SU-DHL-6 (cell line): ENCODE results near the gene UBFD1.

ENCODE experiments used
- H2AFZ ChIP-seq: fragments of 200-600 bp; sonication (generic); 2 replicates; pipeline ENCODE4 v1.6.1; 2014; ENCODE audit warnings: low read depth, mild to moderate bottlenecking, moderate library complexity, mixed read lengths, antibody characterized with exemption, low read length; ENCODE audit not compliant: severe bottlenecking
- H3F3A ChIP-seq: fragments of 200-600 bp; shearing (Covaris generic); 2 replicates; pipeline ENCODE4 v1.6.0; 2016; ENCODE audit warnings: antibody characterized with exemption, mild to moderate bottlenecking; ENCODE audit not compliant: insufficient read depth
- H3K27ac ChIP-seq: fragments of 200-600 bp; sonication (generic); 2 replicates; pipeline ENCODE4 v1.5.1; 2016; ENCODE audit warnings: low read depth, mild to moderate bottlenecking, low read length, moderate library complexity, mixed read lengths
- H3K27me3 ChIP-seq: fragments of 200-600 bp; sonication (generic), shearing (Covaris generic); 2 replicates; pipeline ENCODE4 v1.6.0; 2014; ENCODE audit warnings: mild to moderate bottlenecking, low read length
- H3K36me3 ChIP-seq: fragments of 200-600 bp; sonication (generic); 2 replicates; pipeline ENCODE4 v1.6.1; 2014; ENCODE audit warnings: mild to moderate bottlenecking, low read length, mixed read lengths
- H3K4me2 ChIP-seq: fragments of 300-600, 200-600 bp; shearing (Covaris generic), sonication (generic); 2 replicates; pipeline ENCODE4 v1.6.0; 2014; ENCODE audit warnings: low read length, low read depth, mild to moderate bottlenecking; ENCODE audit not compliant: poor library complexity, severe bottlenecking
- H3K4me3 ChIP-seq: fragments of 200-600 bp; sonication (generic); 2 replicates; pipeline ENCODE4 v1.5.1; 2014; ENCODE audit warnings: antibody characterized with exemption, low read length, mild to moderate bottlenecking, mixed read lengths; ENCODE audit not compliant: insufficient read depth, poor library complexity, severe bottlenecking
- H3K79me2 ChIP-seq: fragments of 200-600 bp; sonication (generic); 2 replicates; pipeline ENCODE4 v1.6.1; 2014; ENCODE audit warnings: mild to moderate bottlenecking, low read length, moderate library complexity; ENCODE audit not compliant: insufficient read depth
- H3K9ac ChIP-seq: fragments of 200-600 bp; sonication (generic); 2 replicates; pipeline ENCODE4 v1.7.0; 2014; ENCODE audit warnings: mild to moderate bottlenecking, low read length
- H3K9me2 ChIP-seq: fragments of 200-600 bp; sonication (generic); replicated peaks from 2 replicates; pipeline ENCODE4 v1.6.1; 2014; ENCODE audit warnings: low read length; ENCODE audit not compliant: insufficient read depth
- H3K9me3 ChIP-seq: fragments of 200-600 bp; sonication (generic); 2 replicates; pipeline ENCODE4 v1.6.1; 2014; ENCODE audit warnings: low read length, mixed read lengths; ENCODE audit not compliant: insufficient read depth
- H4K20me1 ChIP-seq: fragments of 200-600 bp; sonication (generic); 2 replicates; pipeline ENCODE4 v1.6.1; 2014; ENCODE audit warnings: low read depth, mild to moderate bottlenecking, antibody characterized with exemption, low read length, moderate library complexity, mixed read lengths
- EZH2phosphoT487 ChIP-seq: fragments of 200-600 bp; sonication (generic), shearing (Covaris generic); conservative IDR thresholded peaks from 2 replicates; pipeline ENCODE4 v1.6.1; 2018; ENCODE audit warnings: mild to moderate bottlenecking, antibody characterized with exemption, low read length, moderate library complexity, mixed read lengths
- TF ChIP-seq, protein P1 (sequence below): fragments of 200-600 bp; sonication (generic); IDR thresholded peaks from one replicate; pipeline ENCODE4 v1.5.1; 2017; ENCODE audit warnings: antibody characterized with exemption, mild to moderate bottlenecking, low read length, moderate library complexity; ENCODE audit not compliant: insufficient read depth, poor library complexity, severe bottlenecking

The UBFD1 gene

DNA sequence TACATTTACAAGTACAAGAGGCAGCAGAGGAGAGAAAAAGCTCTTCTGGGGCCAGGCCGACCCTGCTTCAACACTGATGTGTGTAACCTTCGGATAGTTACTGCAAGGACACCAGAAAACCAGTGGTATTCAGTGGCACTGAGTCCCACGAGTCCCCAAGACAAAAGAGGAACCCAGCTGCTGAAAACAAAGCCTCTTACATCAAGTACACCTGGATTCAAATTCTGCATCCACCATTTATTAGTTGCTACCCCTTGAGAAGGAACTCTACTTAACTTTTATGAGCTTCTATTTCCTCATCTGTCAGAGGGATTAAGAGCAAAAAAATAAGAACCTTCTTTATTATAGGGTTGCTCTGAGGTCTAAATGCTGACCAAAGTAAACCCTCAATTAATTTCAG lies 3.0 kb upstream of the UBFD1 start:
- peaks cover 34% of the 10 kb centered on the region for H3K79me2 ChIP-seq
- H3K4me3 ChIP-seq: no peak overlapping the region
- H3K27ac ChIP-seq: no peak overlapping the region
- H4K20me1 ChIP-seq: no peaks in the 10 kb centered on the region
- no peaks in the 10 kb centered on the region for H3K9me2 ChIP-seq
- peaks cover 8% of the 10 kb centered on the region; the same call in 1 of the 2 replicates for H3F3A ChIP-seq
- TF ChIP-seq EZH2phosphoT487: no peak
- TF ChIP-seq, protein P1, sequence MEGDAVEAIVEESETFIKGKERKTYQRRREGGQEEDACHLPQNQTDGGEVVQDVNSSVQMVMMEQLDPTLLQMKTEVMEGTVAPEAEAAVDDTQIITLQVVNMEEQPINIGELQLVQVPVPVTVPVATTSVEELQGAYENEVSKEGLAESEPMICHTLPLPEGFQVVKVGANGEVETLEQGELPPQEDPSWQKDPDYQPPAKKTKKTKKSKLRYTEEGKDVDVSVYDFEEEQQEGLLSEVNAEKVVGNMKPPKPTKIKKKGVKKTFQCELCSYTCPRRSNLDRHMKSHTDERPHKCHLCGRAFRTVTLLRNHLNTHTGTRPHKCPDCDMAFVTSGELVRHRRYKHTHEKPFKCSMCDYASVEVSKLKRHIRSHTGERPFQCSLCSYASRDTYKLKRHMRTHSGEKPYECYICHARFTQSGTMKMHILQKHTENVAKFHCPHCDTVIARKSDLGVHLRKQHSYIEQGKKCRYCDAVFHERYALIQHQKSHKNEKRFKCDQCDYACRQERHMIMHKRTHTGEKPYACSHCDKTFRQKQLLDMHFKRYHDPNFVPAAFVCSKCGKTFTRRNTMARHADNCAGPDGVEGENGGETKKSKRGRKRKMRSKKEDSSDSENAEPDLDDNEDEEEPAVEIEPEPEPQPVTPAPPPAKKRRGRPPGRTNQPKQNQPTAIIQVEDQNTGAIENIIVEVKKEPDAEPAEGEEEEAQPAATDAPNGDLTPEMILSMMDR: no peak
- no peaks in the 10 kb centered on the region for H3K9me3 ChIP-seq
- no peak overlapping the region for H3K4me2 ChIP-seq
- no peak overlapping the region for H2AFZ ChIP-seq
- H3K36me3 ChIP-seq: no peaks in the 10 kb centered on the region; the same call in 1 of the 2 replicates
- no peak overlapping the region for H3K9ac ChIP-seq
- no peaks in the 10 kb centered on the region for H3K27me3 ChIP-seq

DNA sequence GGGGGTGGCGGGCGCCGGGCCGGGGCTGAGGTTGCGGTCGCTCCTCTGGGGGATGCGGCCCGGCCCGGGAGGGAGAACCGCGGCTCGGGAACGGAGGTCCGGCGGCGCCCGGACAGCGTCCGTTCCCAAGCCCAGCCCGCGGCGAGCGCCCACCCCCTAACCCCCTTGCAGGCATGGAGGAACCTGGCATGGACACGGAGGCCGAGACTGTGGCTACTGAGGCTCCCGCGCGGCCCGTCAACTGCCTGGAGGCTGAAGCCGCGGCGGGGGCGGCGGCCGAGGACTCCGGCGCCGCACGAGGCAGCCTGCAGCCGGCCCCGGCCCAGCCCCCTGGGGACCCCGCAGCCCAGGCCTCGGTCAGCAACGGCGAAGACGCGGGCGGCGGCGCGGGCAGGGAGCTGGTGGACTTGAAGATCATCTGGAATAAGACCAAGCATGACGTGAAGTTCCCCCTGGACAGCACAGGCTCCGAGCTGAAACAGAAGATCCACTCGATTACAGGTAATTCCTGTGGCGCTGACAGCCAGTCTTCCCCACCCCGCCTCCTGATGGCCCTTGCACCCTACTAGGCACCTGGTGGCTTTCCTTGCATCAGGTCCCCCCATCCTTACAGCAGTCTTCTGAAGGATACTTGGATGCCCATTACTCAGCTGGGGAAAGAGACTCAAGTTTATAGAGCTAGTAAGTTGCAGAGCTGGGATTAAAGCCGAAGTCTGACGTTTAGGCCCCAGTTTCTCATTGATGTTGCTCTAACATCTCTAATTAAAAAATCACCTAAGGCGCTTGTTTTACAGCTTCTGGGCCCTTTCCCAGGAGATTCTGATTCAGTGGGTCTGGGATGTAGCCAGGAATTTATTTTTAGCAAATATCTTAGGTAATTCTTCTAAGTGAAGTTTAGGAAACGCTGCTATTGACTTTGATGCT lies 514 bp downstream of the UBFD1 start:
- Histone ChIP-seq H3K27me3 (no peaks in the 10 kb centered on the region), H3K9ac (peak overlapping the region; percentile 86), H2AFZ (peak overlapping the region; percentile 85), H3K9me3 (no peaks in the 10 kb centered on the region), H3F3A (peaks cover 13% of the 10 kb centered on the region), H3K4me2 (peak overlapping the region; percentile 71), H3K36me3 (no peaks in the 10 kb centered on the region; the same call in 1 of the 2 replicates), H3K4me3 (peak overlapping the region; percentile 82), H3K27ac (0 out of 2 replicates have a peak overlapping the region, but pooled peaks have one; percentile 14), H4K20me1 (no peaks in the 10 kb centered on the region), H3K9me2 (no peaks in the 10 kb centered on the region), H3K79me2 (peaks cover 39% of the 10 kb centered on the region)
- TF ChIP-seq, protein P1: no peak
- TF ChIP-seq EZH2phosphoT487: no peak

DNA sequence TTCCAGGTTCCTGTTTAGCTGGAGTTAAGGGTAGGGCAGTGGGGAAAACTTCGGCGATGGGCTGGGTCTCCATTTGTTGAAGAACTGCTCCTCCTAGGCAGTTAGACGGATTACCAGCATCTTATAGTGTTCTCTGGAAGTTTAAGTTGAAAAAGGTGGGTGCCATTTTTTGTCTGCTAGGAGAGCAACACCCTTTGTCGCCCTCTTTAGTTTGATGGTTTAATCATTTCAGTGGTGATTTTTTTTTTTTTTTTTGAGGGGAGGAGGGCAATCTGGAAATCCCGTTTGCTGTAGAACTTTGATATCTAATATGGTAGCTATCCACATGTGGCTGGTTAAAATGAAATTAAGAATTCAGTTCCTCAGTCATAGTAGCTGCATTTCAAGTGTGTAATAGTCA lies 4.1 kb downstream of the UBFD1 start:
- no peak overlapping the region for H3K4me2 ChIP-seq
- H3K27ac ChIP-seq: no peak overlapping the region
- no peak overlapping the region for H2AFZ ChIP-seq
- TF ChIP-seq, protein P1: no peak
- no peak for TF ChIP-seq EZH2phosphoT487
- H3K27me3 ChIP-seq: no peaks in the 10 kb centered on the region
- H3K9ac ChIP-seq: no peak overlapping the region
- no peak overlapping the region for H3K4me3 ChIP-seq
- H3K36me3 ChIP-seq: no peaks in the 10 kb centered on the region
- H3K9me3 ChIP-seq: no peaks in the 10 kb centered on the region
- H3K9me2 ChIP-seq: no peaks in the 10 kb centered on the region
- H3K79me2 ChIP-seq: peaks cover 26% of the 10 kb centered on the region
- H4K20me1 ChIP-seq: no peaks in the 10 kb centered on the region
- H3F3A ChIP-seq: peaks cover 7% of the 10 kb centered on the region
